Measurements from ENCODE around the gene SSR4.
"Not testable (repeated sequence)": the region's sequence is repeated elsewhere in the genome, so short reads cannot be mapped to it uniquely, and the experiment has no call there.

SSR4 gene

GRCh38 chrX:153794018-153794896 is at the start of gene SSR4, which contains the start of gene IDH3G:
Gene SSR4 (plus strand): TSS chrX:153794668. CDS start chrX:153794688, 20 bp downstream.
Gene IDH3G (minus strand): TSS chrX:153794375. CDS start chrX:153794326, 49 bp downstream.
- peak; percentile 84 for DNase-seq
- Histone ChIP-seq H3K36me3 (replicated peaks) (peaks cover 5% of the 10 kb centered on the region), H3K27ac (peak within 1 kb of the TSS; percentile 95), H3K27me3 (replicated peaks) (no peaks in the 10 kb centered on the region), H3K4me3 (ENCODE audit: low read depth, low read length) (peak within 1 kb of the TSS; percentile 77)
- no peak for TF ChIP-seq CTCF (IDR thresholded peaks at IDR 0.05; ENCODE audit: low read depth, low read length, missing control alignments)
- in situ Hi-C loops (cut with HindIII; ENCODE audit: low pct_ligation_motif_present, low sequenced_read_pairs) = no loop called here

- DNase-seq; in situ Hi-C loops (cut with HindIII; ENCODE audit: low pct_ligation_motif_present, low sequenced_read_pairs); H3K36me3 ChIP-seq (replicated peaks): not testable (repeated sequence)
Observed at GRCh38 chrX:153745067-153745433, 49.4 kb upstream of the SSR4 start.

GRCh38 chrX:153746359-153746758 is 48.1 kb upstream of the SSR4 start:
- in situ Hi-C loops (cut with HindIII; ENCODE audit: low pct_ligation_motif_present, low sequenced_read_pairs) = no loop called here
- H3K4me3 ChIP-seq (ENCODE audit: low read depth, low read length) = no peak overlapping the region
- DNase-seq = no peak
- no peak for TF ChIP-seq CTCF (IDR thresholded peaks at IDR 0.05; ENCODE audit: low read depth, low read length, missing control alignments)
- H3K36me3 ChIP-seq (replicated peaks) = no peaks in the 10 kb centered on the region
- no peak overlapping the region for H3K27ac ChIP-seq
- H3K27me3 ChIP-seq (replicated peaks) = no peaks in the 10 kb centered on the region

More at GRCh38 chrX:153745067-153745433, 49.4 kb upstream of the SSR4 start:
- H3K4me3 ChIP-seq (ENCODE audit: low read depth, low read length); H3K27me3 ChIP-seq (replicated peaks); H3K27ac ChIP-seq: not testable (repeated sequence)

- H3K27ac ChIP-seq; H3K36me3 ChIP-seq (replicated peaks); DNase-seq; in situ Hi-C loops (cut with HindIII; ENCODE audit: low pct_ligation_motif_present, low sequenced_read_pairs); H3K4me3 ChIP-seq (ENCODE audit: low read depth, low read length); H3K27me3 ChIP-seq (replicated peaks): not testable (repeated sequence)
Observed at GRCh38 chrX:153746991-153747390, 47.5 kb upstream of the SSR4 start.

GRCh38 chrX:153749017-153749416 is 45.5 kb upstream of the SSR4 start:
- H3K4me3 ChIP-seq (ENCODE audit: low read depth, low read length); DNase-seq; in situ Hi-C loops (cut with HindIII; ENCODE audit: low pct_ligation_motif_present, low sequenced_read_pairs); H3K36me3 ChIP-seq (replicated peaks); H3K27ac ChIP-seq; H3K27me3 ChIP-seq (replicated peaks): not testable (repeated sequence)

- no peak overlapping the region for H3K27ac ChIP-seq
- DNase-seq = no peak
- no peak overlapping the region for H3K4me3 ChIP-seq (ENCODE audit: low read depth, low read length)
- in situ Hi-C loops (cut with HindIII; ENCODE audit: low pct_ligation_motif_present, low sequenced_read_pairs) = no loop called here
- H3K36me3 ChIP-seq (replicated peaks) = no peaks in the 10 kb centered on the region
- TF ChIP-seq CTCF (IDR thresholded peaks at IDR 0.05; ENCODE audit: low read depth, low read length, missing control alignments) = no peak
- no peaks in the 10 kb centered on the region for H3K27me3 ChIP-seq (replicated peaks)
Observed at GRCh38 chrX:153750127-153750774, 44.2 kb upstream of the SSR4 start.

- in situ Hi-C loops (cut with HindIII; ENCODE audit: low pct_ligation_motif_present, low sequenced_read_pairs) = no loop called here
- H3K27ac ChIP-seq = no peak overlapping the region
- DNase-seq = no peak
- H3K36me3 ChIP-seq (replicated peaks) = no peaks in the 10 kb centered on the region
- H3K4me3 ChIP-seq (ENCODE audit: low read depth, low read length) = no peak overlapping the region
- H3K27me3 ChIP-seq (replicated peaks) = no peaks in the 10 kb centered on the region
- peak; percentile 4 for TF ChIP-seq CTCF (IDR thresholded peaks at IDR 0.05; ENCODE audit: low read depth, low read length, missing control alignments)
Observed at GRCh38 chrX:153755136-153755535, 39.3 kb upstream of the SSR4 start.
